Activated naive CD8-positive, alpha-beta T cell treated with anti-CD3 and anti-CD28 coated beads for 36 hours (primary cell): ENCODE results near the gene ABI3BP. TPM values are rescaled to one million over a fixed set of nuclear protein-coding genes. Genes with fewer than 3 reads are reported as not detected.
A peak's percentile ranks its signal among the peaks of the same experiment; 100 is the strongest.

Source experiments
- DNase-seq: peaks from one replicate; pipeline ENCODE4 v3.0.0; 2021
- H3K27ac Mint-ChIP-seq: one replicate; pipeline ENCODE4 v1.8.0; 2022; ENCODE audit warnings: mild to moderate bottlenecking, moderate library complexity, mixed read lengths
- H3K27me3 Mint-ChIP-seq: one replicate; pipeline ENCODE4 v1.8.0; 2022; ENCODE audit warnings: mild to moderate bottlenecking, mixed read lengths
- H3K36me3 Mint-ChIP-seq: one replicate; pipeline ENCODE4 v1.8.0; 2021; ENCODE audit warnings: mild to moderate bottlenecking, mixed read lengths
- H3K4me1 Mint-ChIP-seq: one replicate; pipeline ENCODE4 v1.8.0; 2021; ENCODE audit warnings: mixed read lengths
- H3K4me3 Mint-ChIP-seq: one replicate; pipeline ENCODE4 v1.8.0; 2022; ENCODE audit warnings: mild to moderate bottlenecking, moderate library complexity, mixed read lengths
- H3K9me3 Mint-ChIP-seq: one replicate; pipeline ENCODE4 v1.8.0; 2022; ENCODE audit warnings: mixed read lengths
- total RNA-seq, 2 experiments: library from RNA; stranded (reverse); gene quantifications; one replicate each; pipeline ENCODE4 v1.2.3, GENCODE V29; 2021

ABI3BP gene
- total RNA-seq, 2 experiments from 2014 or later = 0.12 to 0.14 TPM

- no peak overlapping the region for H3K27ac Mint-ChIP-seq
- peaks cover 33% of the 10 kb centered on the region for H3K4me1 Mint-ChIP-seq
- no peak overlapping the region for H3K4me3 Mint-ChIP-seq
Measured at GRCh38 chr3:100717637-100718487, 275.4 kb downstream of the ABI3BP start.

GRCh38 chr3:100717063-100717462 is 276.2 kb downstream of the ABI3BP start:
- peaks cover 38% of the 10 kb centered on the region for H3K4me1 Mint-ChIP-seq
- H3K36me3 Mint-ChIP-seq = peaks cover 57% of the 10 kb centered on the region
- H3K4me3 Mint-ChIP-seq = no peak overlapping the region

More at GRCh38 chr3:100717637-100718487, 275.4 kb downstream of the ABI3BP start:
- Mint-ChIP-seq H3K36me3 (peaks cover 55% of the 10 kb centered on the region), H3K27me3 (no peaks in the 10 kb centered on the region), H3K9me3 (no peaks in the 10 kb centered on the region)
- DNase-seq = no peak

GRCh38 chr3:100715176-100715575 is 278.0 kb downstream of the ABI3BP start:
- H3K4me1 Mint-ChIP-seq = peaks cover 54% of the 10 kb centered on the region
- peaks cover 63% of the 10 kb centered on the region for H3K36me3 Mint-ChIP-seq

More at GRCh38 chr3:100717063-100717462, 276.2 kb downstream of the ABI3BP start:
- no peak overlapping the region for H3K27ac Mint-ChIP-seq
- no peaks in the 10 kb centered on the region for H3K9me3 Mint-ChIP-seq
- no peaks in the 10 kb centered on the region for H3K27me3 Mint-ChIP-seq
- no peak for DNase-seq

GRCh38 chr3:100710261-100710968 is 282.8 kb downstream of the ABI3BP start:
- H3K36me3 Mint-ChIP-seq = peaks cover 35% of the 10 kb centered on the region
- peaks cover 4% of the 10 kb centered on the region for H3K9me3 Mint-ChIP-seq
- DNase-seq = peak; percentile 80
- peak overlapping the region; percentile 86 for H3K27ac Mint-ChIP-seq
- H3K27me3 Mint-ChIP-seq = peaks cover 3% of the 10 kb centered on the region
- H3K4me1 Mint-ChIP-seq = peaks cover 44% of the 10 kb centered on the region
- peak overlapping the region; percentile 85 for H3K4me3 Mint-ChIP-seq

More at GRCh38 chr3:100715176-100715575, 278.0 kb downstream of the ABI3BP start:
- H3K27ac Mint-ChIP-seq = no peak overlapping the region
- no peak overlapping the region for H3K4me3 Mint-ChIP-seq
- DNase-seq = no peak
- peaks cover 2% of the 10 kb centered on the region for H3K9me3 Mint-ChIP-seq
- no peaks in the 10 kb centered on the region for H3K27me3 Mint-ChIP-seq

GRCh38 chr3:100709842-100710260 is 283.4 kb downstream of the ABI3BP start:
- Mint-ChIP-seq H3K4me1 (peaks cover 39% of the 10 kb centered on the region), H3K9me3 (peaks cover 4% of the 10 kb centered on the region), H3K27ac (peak overlapping the region; percentile 86), H3K36me3 (peaks cover 31% of the 10 kb centered on the region), H3K4me3 (peak overlapping the region; percentile 85), H3K27me3 (peaks cover 7% of the 10 kb centered on the region)
- DNase-seq = peak; percentile 28

- Mint-ChIP-seq H3K27ac (peak within 1 kb of the TSS; percentile 95), H3K9me3 (peaks cover 4% of the 10 kb centered on the region), H3K4me1 (peaks cover 38% of the 10 kb centered on the region), H3K27me3 (peaks cover 7% of the 10 kb centered on the region), H3K36me3 (peaks cover 29% of the 10 kb centered on the region), H3K4me3 (peak within 1 kb of the TSS; percentile 85)
- DNase-seq = peak; percentile 97
Measured at GRCh38 chr3:100708989-100709841, 284.0 kb downstream of the ABI3BP start, which contains the start of gene TFG. TFG (plus strand) TSS chr3:100709494; CDS start chr3:100713686, 4,192 bp downstream.

- peaks cover 8% of the 10 kb centered on the region for H3K27me3 Mint-ChIP-seq
- DNase-seq = no peak
- H3K36me3 Mint-ChIP-seq = peaks cover 25% of the 10 kb centered on the region
- H3K9me3 Mint-ChIP-seq = peaks cover 4% of the 10 kb centered on the region
- peak overlapping the region; percentile 85 for H3K4me3 Mint-ChIP-seq
- peak overlapping the region; percentile 95 for H3K27ac Mint-ChIP-seq
- peaks cover 38% of the 10 kb centered on the region for H3K4me1 Mint-ChIP-seq
Measured at GRCh38 chr3:100708644-100708988, 284.6 kb downstream of the ABI3BP start.

- H3K27me3 Mint-ChIP-seq = peaks cover 18% of the 10 kb centered on the region
Measured at GRCh38 chr3:100706365-100706764, 286.9 kb downstream of the ABI3BP start.

GRCh38 chr3:100703865-100704264 is 289.4 kb downstream of the ABI3BP start:
- Mint-ChIP-seq H3K27me3 (peaks cover 28% of the 10 kb centered on the region), H3K4me1 (peaks cover 8% of the 10 kb centered on the region), H3K27ac (no peak overlapping the region), H3K4me3 (no peak overlapping the region), H3K36me3 (no peaks in the 10 kb centered on the region), H3K9me3 (peaks cover 2% of the 10 kb centered on the region)
- DNase-seq = no peak

More at GRCh38 chr3:100706365-100706764, 286.9 kb downstream of the ABI3BP start:
- no peak for DNase-seq
- no peak overlapping the region for H3K27ac Mint-ChIP-seq
- H3K4me3 Mint-ChIP-seq = no peak overlapping the region
- H3K36me3 Mint-ChIP-seq = peaks cover 11% of the 10 kb centered on the region
- H3K4me1 Mint-ChIP-seq = peaks cover 21% of the 10 kb centered on the region
- H3K9me3 Mint-ChIP-seq = peaks cover 4% of the 10 kb centered on the region

GRCh38 chr3:100702980-100703345 is 290.3 kb downstream of the ABI3BP start:
- H3K4me3 Mint-ChIP-seq = no peak overlapping the region
- H3K9me3 Mint-ChIP-seq = no peaks in the 10 kb centered on the region
- H3K27me3 Mint-ChIP-seq = peaks cover 37% of the 10 kb centered on the region
- no peak overlapping the region for H3K27ac Mint-ChIP-seq
- no peak for DNase-seq
- no peaks in the 10 kb centered on the region for H3K4me1 Mint-ChIP-seq
- no peaks in the 10 kb centered on the region for H3K36me3 Mint-ChIP-seq

- H3K9me3 Mint-ChIP-seq = no peaks in the 10 kb centered on the region
- no peaks in the 10 kb centered on the region for H3K4me1 Mint-ChIP-seq
- DNase-seq = no peak
- H3K36me3 Mint-ChIP-seq = no peaks in the 10 kb centered on the region
- no peak overlapping the region for H3K4me3 Mint-ChIP-seq
- no peak overlapping the region for H3K27ac Mint-ChIP-seq
- H3K27me3 Mint-ChIP-seq = peaks cover 37% of the 10 kb centered on the region
Measured at GRCh38 chr3:100702082-100702979, 290.9 kb downstream of the ABI3BP start.

- Mint-ChIP-seq H3K36me3 (no peaks in the 10 kb centered on the region), H3K9me3 (no peaks in the 10 kb centered on the region), H3K4me3 (no peak overlapping the region), H3K27ac (no peak overlapping the region), H3K4me1 (no peaks in the 10 kb centered on the region), H3K27me3 (peaks cover 37% of the 10 kb centered on the region)
- no peak for DNase-seq
Measured at GRCh38 chr3:100700708-100701107, 292.5 kb downstream of the ABI3BP start.
